Measurements from ENCODE around the gene SEC24B.

DNA sequence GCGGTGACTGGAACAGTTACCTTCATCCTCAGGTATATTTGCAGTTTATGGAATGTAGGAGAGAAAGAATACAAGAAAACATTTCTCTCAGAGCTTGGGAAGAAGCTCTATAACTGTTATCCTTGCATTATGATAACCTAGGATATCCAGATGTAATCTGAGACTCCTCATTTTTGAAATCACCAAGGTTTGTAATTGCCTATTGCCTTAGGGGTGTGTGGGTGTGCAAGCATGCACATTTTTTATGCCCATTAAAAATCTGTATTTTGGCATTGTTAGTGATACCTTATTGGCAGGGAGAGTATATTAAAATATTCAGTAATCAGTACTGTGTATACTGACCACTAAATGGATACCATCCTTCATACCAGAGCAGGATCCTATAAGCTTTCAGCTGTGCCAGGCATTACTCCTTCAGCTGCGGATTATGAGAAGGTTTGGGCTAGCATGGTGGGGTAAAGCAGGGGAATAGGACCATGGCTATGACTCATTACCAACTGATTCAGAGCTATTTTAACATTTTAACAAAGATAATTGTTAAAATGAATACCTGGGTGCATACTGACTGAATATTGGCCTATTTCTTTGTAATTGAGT lies 8.3 kb downstream of the SEC24B start:
- TF ChIP-seq CTCF (IDR thresholded peaks at IDR 0.05), result no peak
- TF ChIP-seq POLR2A (IDR thresholded peaks at IDR 0.05), result no peak

Measured in thyroid gland (tissue), 4 donors.